ENCODE measurements around the gene RPS6KB1. TPM values are rescaled to one million over a fixed set of nuclear protein-coding genes. Genes with fewer than 3 reads are reported as not detected.
A peak's percentile ranks its signal among the peaks of the same experiment; 100 is the strongest.

The RPS6KB1 gene
- total and polyA plus RNA-seq, 9 of the 15 experiments (the other 6 are each of a cell fraction or from before 2014, with no cell fraction given), result 8.8 to 60.7 (median 35.1) TPM

DNA sequence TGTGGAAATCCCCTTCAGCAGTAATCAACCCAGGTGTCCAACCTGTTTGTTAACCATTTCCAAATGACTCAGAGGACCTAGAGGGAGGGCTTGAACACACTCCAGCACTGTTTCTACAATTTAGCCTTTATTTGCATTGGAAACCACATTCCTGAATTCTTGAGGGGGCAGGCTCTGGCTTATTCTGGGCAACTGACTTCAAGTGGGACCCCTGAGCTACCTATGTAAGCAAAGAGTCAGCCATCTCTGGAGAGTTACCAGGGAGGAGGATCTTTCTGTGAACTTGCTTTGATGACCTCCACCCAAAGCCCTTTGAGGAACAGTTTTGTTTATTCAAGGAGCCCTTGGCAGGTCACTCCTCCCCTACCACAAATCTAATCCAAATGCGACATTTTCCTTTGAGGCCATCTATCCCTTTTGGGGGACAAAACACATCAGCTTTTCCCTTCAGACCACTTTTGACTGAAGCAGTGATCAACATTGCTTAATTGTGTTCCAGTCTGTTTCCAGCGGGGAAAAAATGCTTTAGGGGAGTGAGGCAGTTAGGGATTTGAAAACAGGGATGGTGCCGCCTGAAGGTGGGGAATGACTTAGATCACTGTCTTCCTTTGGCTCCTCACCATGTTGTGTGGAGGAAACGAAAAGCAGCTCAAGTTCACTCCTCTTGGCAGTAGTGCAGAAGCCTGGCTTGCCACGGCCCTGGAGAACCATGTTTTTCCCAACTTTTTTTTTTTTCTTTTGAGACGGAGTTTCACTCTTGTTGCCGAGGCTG, 46.3 kb upstream of the RPS6KB1 start (continued):
- TF ChIP-seq SAFB2 (IDR thresholded peaks at IDR 0.05; ENCODE audit: borderline replicate concordance, low read depth, low read length, severe bottlenecking) (no peak), CAMTA2 (CRISPR knock-in tag; conservative IDR thresholded peaks at IDR 0.05) (no peak), ZNF76 (CRISPR knock-in tag; IDR thresholded peaks at IDR 0.05; ENCODE audit: borderline replicate concordance) (no peak)
- TF ChIP-seq, protein P1, sequence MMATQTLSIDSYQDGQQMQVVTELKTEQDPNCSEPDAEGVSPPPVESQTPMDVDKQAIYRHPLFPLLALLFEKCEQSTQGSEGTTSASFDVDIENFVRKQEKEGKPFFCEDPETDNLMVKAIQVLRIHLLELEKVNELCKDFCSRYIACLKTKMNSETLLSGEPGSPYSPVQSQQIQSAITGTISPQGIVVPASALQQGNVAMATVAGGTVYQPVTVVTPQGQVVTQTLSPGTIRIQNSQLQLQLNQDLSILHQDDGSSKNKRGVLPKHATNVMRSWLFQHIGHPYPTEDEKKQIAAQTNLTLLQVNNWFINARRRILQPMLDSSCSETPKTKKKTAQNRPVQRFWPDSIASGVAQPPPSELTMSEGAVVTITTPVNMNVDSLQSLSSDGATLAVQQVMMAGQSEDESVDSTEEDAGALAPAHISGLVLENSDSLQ (IDR thresholded peaks at IDR 0.05), result 0 out of 2 replicates have a peak, but pooled peaks have one; percentile 8

DNA sequence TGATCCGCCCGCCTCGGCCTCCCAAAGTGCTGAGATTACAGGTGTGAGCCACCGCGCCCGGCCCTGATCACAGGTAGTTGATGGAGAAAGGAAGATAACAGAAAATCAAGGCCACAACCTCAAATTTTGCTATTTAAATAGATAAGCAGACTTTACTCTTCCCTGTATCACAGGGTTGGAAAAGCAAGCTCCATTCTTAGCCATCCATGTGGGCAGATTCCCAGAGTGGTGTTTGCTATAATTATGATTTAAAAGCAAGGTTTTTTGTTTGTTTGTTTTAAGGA, 44.6 kb upstream of the RPS6KB1 start:
- H3K4me1 ChIP-seq (replicated peaks in 1 of 2; ENCODE audit: control insufficient read depth in 2 of 2, insufficient read depth in 2 of 2, low read length in 2 of 2), result peaks cover 20 to 42% of the 10 kb centered on the region in 2 experiments
- BruUV-seq (replicated peaks), result no TSS peak
- no peak overlapping the region for H3K4me2 ChIP-seq (ENCODE audit: insufficient read depth, low read length)
- H3K36me3 ChIP-seq (ENCODE audit: control insufficient read depth, insufficient read depth, low read length), result no peaks in the 10 kb centered on the region
- no peaks in the 10 kb centered on the region for H4K20me1 ChIP-seq (replicated peaks; ENCODE audit: control insufficient read depth, insufficient read depth, low read length)
- intact Hi-C loops (cut with micrococcal nuclease) (no loop called here), in situ Hi-C loops (cut with MboI) (loop anchor here (5.0 kb wide), 1 partner anchor 91 kb away; no protein-coding TSS in a partner anchor)
- H3K9me1 ChIP-seq (ENCODE audit: control insufficient read depth, insufficient read depth, low read length), result no peaks in the 10 kb centered on the region
- ChIA-PET POLR2A (interaction anchor here (1.2 to 3.1 kb wide), 3 partner anchors 10 to 390 kb away, joined by 3 to 12 read pairs (median 3); no protein-coding TSS in a partner anchor), CTCF (ENCODE audit: low intra/inter-chr PET ratio) (no interaction called here)
- no peaks in the 10 kb centered on the region for H3K27me3 ChIP-seq (ENCODE audit: control insufficient read depth in 2 of 2, insufficient read depth in 2 of 2, low read length in 2 of 2)
- peaks cover 1% of the 10 kb centered on the region; the same call in 2 of the 3 replicates for H3K79me2 ChIP-seq (ENCODE audit: control insufficient read depth, insufficient read depth, low read length)
- DNase-seq (ENCODE audit: extremely low read depth in 1 of 4, low spot score in 3 of 4), result no peak
- no peak overlapping the region for H3K9ac ChIP-seq (ENCODE audit: insufficient read depth in 1 of 2, low read depth in 2 of 2, low read length in 2 of 2)
- H3K9me3 ChIP-seq (replicated peaks; ENCODE audit: control insufficient read depth, insufficient read depth, low read depth, low read length), result no peaks in the 10 kb centered on the region
- H2AFZ ChIP-seq (ENCODE audit: low read depth, low read length), result no peak overlapping the region
- H3K4me3 ChIP-seq, result no peak overlapping the region
- TF ChIP-seq ZNF561 (CRISPR knock-in tag; conservative IDR thresholded peaks at IDR 0.05) (no peak), SMARCC2 (IDR thresholded peaks at IDR 0.05; ENCODE audit: low read depth) (no peak), EWSR1 (IDR thresholded peaks at IDR 0.05; ENCODE audit: borderline replicate concordance, low read depth, partially characterized antibody) (peak; percentile 15)
- TF ChIP-seq, protein P2, sequence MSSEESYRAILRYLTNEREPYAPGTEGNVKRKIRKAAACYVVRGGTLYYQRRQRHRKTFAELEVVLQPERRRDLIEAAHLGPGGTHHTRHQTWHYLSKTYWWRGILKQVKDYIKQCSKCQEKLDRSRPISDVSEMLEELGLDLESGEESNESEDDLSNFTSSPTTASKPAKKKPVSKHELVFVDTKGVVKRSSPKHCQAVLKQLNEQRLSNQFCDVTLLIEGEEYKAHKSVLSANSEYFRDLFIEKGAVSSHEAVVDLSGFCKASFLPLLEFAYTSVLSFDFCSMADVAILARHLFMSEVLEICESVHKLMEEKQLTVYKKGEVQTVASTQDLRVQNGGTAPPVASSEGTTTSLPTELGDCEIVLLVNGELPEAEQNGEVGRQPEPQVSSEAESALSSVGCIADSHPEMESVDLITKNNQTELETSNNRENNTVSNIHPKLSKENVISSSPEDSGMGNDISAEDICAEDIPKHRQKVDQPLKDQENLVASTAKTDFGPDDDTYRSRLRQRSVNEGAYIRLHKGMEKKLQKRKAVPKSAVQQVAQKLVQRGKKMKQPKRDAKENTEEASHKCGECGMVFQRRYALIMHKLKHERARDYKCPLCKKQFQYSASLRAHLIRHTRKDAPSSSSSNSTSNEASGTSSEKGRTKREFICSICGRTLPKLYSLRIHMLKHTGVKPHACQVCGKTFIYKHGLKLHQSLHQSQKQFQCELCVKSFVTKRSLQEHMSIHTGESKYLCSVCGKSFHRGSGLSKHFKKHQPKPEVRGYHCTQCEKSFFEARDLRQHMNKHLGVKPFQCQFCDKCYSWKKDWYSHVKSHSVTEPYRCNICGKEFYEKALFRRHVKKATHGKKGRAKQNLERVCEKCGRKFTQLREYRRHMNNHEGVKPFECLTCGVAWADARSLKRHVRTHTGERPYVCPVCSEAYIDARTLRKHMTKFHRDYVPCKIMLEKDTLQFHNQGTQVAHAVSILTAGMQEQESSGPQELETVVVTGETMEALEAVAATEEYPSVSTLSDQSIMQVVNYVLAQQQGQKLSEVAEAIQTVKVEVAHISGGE (CRISPR knock-in tag; IDR thresholded peaks at IDR 0.05), result peak in 1 of 3 experiments; percentile 68; a peak in 1 of 6 replicates
- 94% methylated on average over 6 of the region's 6 CpGs for WGBS (ENCODE audit: insufficient coverage, low coverage, missing lambda C conversion rate)
- no peak overlapping the region for H3K27ac ChIP-seq (ENCODE audit: extremely low read depth, low read depth, low read length)
- no peak for FAIRE-seq
- no peak for ATAC-seq
